Activated CD4-positive, alpha-beta memory T cell treated with anti-CD3 and anti-CD28 coated beads for 36 hours (primary cell): ENCODE results near the gene GOLGA6L2. TPM values are rescaled to one million over a fixed set of nuclear protein-coding genes. Genes with fewer than 3 reads are reported as not detected.
"Not testable (repeated sequence)": the region's sequence is repeated elsewhere in the genome, so short reads cannot be mapped to it uniquely, and the experiment has no call there.

Source experiments
- CTCF ChIA-PET: fragments of 350-600 bp; sonication (Branson Sonifier 250); formaldehyde crosslinking; loops from one replicate; lab custom pipeline; 2021; ENCODE audit warnings: antibody characterized with exemption, inconsistent platforms; lab: Charles Lee
- POLR2A ChIA-PET: fragments of 350-600 bp; sonication (Branson Sonifier 250); formaldehyde crosslinking; loops from one replicate; lab custom pipeline; 2021; ENCODE audit warnings: antibody characterized with exemption; lab: Charles Lee
- DNase-seq: peaks from one replicate; pipeline ENCODE4 v3.0.0-alpha.2; 2020
- H3K27ac Mint-ChIP-seq: one replicate; pipeline ENCODE4 v1.8.0; 2021; ENCODE audit warnings: mixed read lengths
- H3K27me3 Mint-ChIP-seq: one replicate; pipeline ENCODE4 v1.8.0; 2021; ENCODE audit warnings: mixed read lengths
- H3K36me3 Mint-ChIP-seq: one replicate; pipeline ENCODE4 v1.8.0; 2021; ENCODE audit warnings: mixed read lengths
- H3K4me1 Mint-ChIP-seq: one replicate; pipeline ENCODE4 v1.8.0; 2021; ENCODE audit warnings: low read depth, mixed read lengths
- H3K4me3 Mint-ChIP-seq: one replicate; pipeline ENCODE4 v1.8.0; 2021; ENCODE audit warnings: mild to moderate bottlenecking, mixed read lengths
- H3K9me3 Mint-ChIP-seq: one replicate; pipeline ENCODE4 v1.8.0; 2021; ENCODE audit warnings: mixed read lengths
- intact Hi-C: fragments of 100-400 bp; cut with micrococcal nuclease; formaldehyde crosslinking; loops from one replicate; pipeline ENCODE4 v1.15.1; 2023
- total RNA-seq, 2 experiments: library from RNA; stranded (reverse); gene quantifications; one replicate each; pipeline ENCODE4 v1.2.3, GENCODE V29; 2021

GOLGA6L2 gene
- total RNA-seq, 2 experiments from 2014 or later, result not detected

- intact Hi-C loops, result no loop called here
- H3K36me3 Mint-ChIP-seq, result no peaks in the 10 kb centered on the region
- DNase-seq, result no peak
- ChIA-PET POLR2A (no interaction called here), CTCF (no interaction called here)
- H3K4me1 Mint-ChIP-seq, result no peaks in the 10 kb centered on the region
- H3K27ac Mint-ChIP-seq, result no peak overlapping the region
- H3K27me3 Mint-ChIP-seq, result peaks cover 5% of the 10 kb centered on the region
- no peaks in the 10 kb centered on the region for H3K9me3 Mint-ChIP-seq
- H3K4me3 Mint-ChIP-seq, result no peak overlapping the region
Observed at GRCh38 chr15:23444269-23444668, 2.8 kb downstream of the GOLGA6L2 start.

- ChIA-PET POLR2A (no interaction called here), CTCF (no interaction called here)
- Mint-ChIP-seq H3K27me3 (peaks cover 6% of the 10 kb centered on the region), H3K27ac (no peak overlapping the region), H3K4me3 (no peak overlapping the region), H3K36me3 (no peaks in the 10 kb centered on the region), H3K4me1 (no peaks in the 10 kb centered on the region), H3K9me3 (no peaks in the 10 kb centered on the region)
- intact Hi-C loops, result no loop called here
- no peak for DNase-seq
Observed at GRCh38 chr15:23441204-23441603, 5.8 kb downstream of the GOLGA6L2 start.

- no peaks in the 10 kb centered on the region for H3K4me1 Mint-ChIP-seq
- CTCF ChIA-PET, result no interaction called here
- no peak overlapping the region for H3K4me3 Mint-ChIP-seq
- POLR2A ChIA-PET, result no interaction called here
- H3K27me3 Mint-ChIP-seq, result peaks cover 6% of the 10 kb centered on the region
- DNase-seq, result no peak
- H3K9me3 Mint-ChIP-seq, result no peaks in the 10 kb centered on the region
- H3K27ac Mint-ChIP-seq, result no peak overlapping the region
- no peaks in the 10 kb centered on the region for H3K36me3 Mint-ChIP-seq
- intact Hi-C loops, result no loop called here
Observed at GRCh38 chr15:23440596-23440995, 6.4 kb downstream of the GOLGA6L2 start.

- POLR2A ChIA-PET, result no interaction called here
- intact Hi-C loops, result no loop called here
- no peak overlapping the region for H3K27ac Mint-ChIP-seq
- H3K4me3 Mint-ChIP-seq, result no peak overlapping the region
- peaks cover 6% of the 10 kb centered on the region for H3K27me3 Mint-ChIP-seq
- no peak for DNase-seq
- no peaks in the 10 kb centered on the region for H3K9me3 Mint-ChIP-seq
- H3K4me1 Mint-ChIP-seq, result no peaks in the 10 kb centered on the region
- H3K36me3 Mint-ChIP-seq, result no peaks in the 10 kb centered on the region
- CTCF ChIA-PET, result no interaction called here
Observed at GRCh38 chr15:23439513-23439912, 7.5 kb downstream of the GOLGA6L2 start.

- intact Hi-C loops, result no loop called here
- Mint-ChIP-seq H3K9me3 (no peaks in the 10 kb centered on the region), H3K36me3 (no peaks in the 10 kb centered on the region), H3K27ac (peak overlapping the region; percentile 3), H3K4me3 (no peak overlapping the region), H3K4me1 (no peaks in the 10 kb centered on the region), H3K27me3 (peaks cover 6% of the 10 kb centered on the region)
- POLR2A ChIA-PET, result no interaction called here
- no peak for DNase-seq
- CTCF ChIA-PET, result no interaction called here
Observed at GRCh38 chr15:23438816-23439466, 8.1 kb downstream of the GOLGA6L2 start.

- Mint-ChIP-seq H3K9me3 (no peaks in the 10 kb centered on the region), H3K36me3 (no peaks in the 10 kb centered on the region), H3K27ac (no peak overlapping the region), H3K4me1 (no peaks in the 10 kb centered on the region), H3K4me3 (no peak overlapping the region), H3K27me3 (peaks cover 3% of the 10 kb centered on the region)
- intact Hi-C loops, result no loop called here
- ChIA-PET POLR2A (no interaction called here), CTCF (no interaction called here)
- no peak for DNase-seq
Observed at GRCh38 chr15:23437673-23438072, 9.4 kb downstream of the GOLGA6L2 start.

- H3K36me3 Mint-ChIP-seq, result no peaks in the 10 kb centered on the region
- H3K4me1 Mint-ChIP-seq, result no peaks in the 10 kb centered on the region
- DNase-seq, result no peak
- no peak overlapping the region for H3K4me3 Mint-ChIP-seq
- ChIA-PET POLR2A (no interaction called here), CTCF (interaction anchor here (0.5 kb wide), 1 partner anchor 70 kb away, joined by 3 read pairs; no protein-coding TSS in a partner anchor)
- intact Hi-C loops, result no loop called here
- H3K9me3 Mint-ChIP-seq, result no peaks in the 10 kb centered on the region
- peaks cover 1% of the 10 kb centered on the region for H3K27me3 Mint-ChIP-seq
- H3K27ac Mint-ChIP-seq, result no peak overlapping the region
Observed at GRCh38 chr15:23437146-23437545, 9.9 kb downstream of the GOLGA6L2 start.

- no peaks in the 10 kb centered on the region for H3K9me3 Mint-ChIP-seq
- POLR2A ChIA-PET, result no interaction called here
Observed at GRCh38 chr15:23436421-23436820, 10.6 kb downstream of the GOLGA6L2 start.

GRCh38 chr15:23434699-23435098 lies 12.3 kb downstream of the GOLGA6L2 start:
- H3K27ac Mint-ChIP-seq, H3K36me3 Mint-ChIP-seq, POLR2A ChIA-PET, H3K4me1 Mint-ChIP-seq, DNase-seq, H3K27me3 Mint-ChIP-seq, CTCF ChIA-PET, H3K9me3 Mint-ChIP-seq, H3K4me3 Mint-ChIP-seq, intact Hi-C loops: not testable (repeated sequence)

More at GRCh38 chr15:23436421-23436820, 10.6 kb downstream of the GOLGA6L2 start:
- H3K36me3 Mint-ChIP-seq, result no peaks in the 10 kb centered on the region
- CTCF ChIA-PET, result interaction anchor here (0.5 kb wide), 1 partner anchor 70 kb away, joined by 3 read pairs; no protein-coding TSS in a partner anchor
- H3K27me3 Mint-ChIP-seq, result peaks cover 1% of the 10 kb centered on the region
- H3K27ac Mint-ChIP-seq, result no peak overlapping the region
- H3K4me1 Mint-ChIP-seq, result no peaks in the 10 kb centered on the region
- DNase-seq, result no peak
- H3K4me3 Mint-ChIP-seq, result no peak overlapping the region
- intact Hi-C loops, result no loop called here

GRCh38 chr15:23425327-23425726 lies 21.7 kb downstream of the GOLGA6L2 start:
- H3K4me3 Mint-ChIP-seq, H3K27me3 Mint-ChIP-seq, H3K36me3 Mint-ChIP-seq, H3K27ac Mint-ChIP-seq, POLR2A ChIA-PET, CTCF ChIA-PET, intact Hi-C loops, H3K9me3 Mint-ChIP-seq, H3K4me1 Mint-ChIP-seq, DNase-seq: not testable (repeated sequence)

GRCh38 chr15:23424111-23424904 lies 22.7 kb downstream of the GOLGA6L2 start:
- Mint-ChIP-seq H3K27me3 (no peaks in the 10 kb centered on the region), H3K27ac (no peak overlapping the region), H3K4me1 (no peaks in the 10 kb centered on the region), H3K36me3 (no peaks in the 10 kb centered on the region), H3K4me3 (no peak overlapping the region), H3K9me3 (no peaks in the 10 kb centered on the region)
- intact Hi-C loops, result no loop called here
- ChIA-PET POLR2A (no interaction called here), CTCF (no interaction called here)
- DNase-seq, result no peak

- H3K4me1 Mint-ChIP-seq, result no peaks in the 10 kb centered on the region
- H3K36me3 Mint-ChIP-seq, result no peaks in the 10 kb centered on the region
- ChIA-PET POLR2A (no interaction called here), CTCF (no interaction called here)
- intact Hi-C loops, result no loop called here
- H3K27ac Mint-ChIP-seq, result no peak overlapping the region
- H3K9me3 Mint-ChIP-seq, result no peaks in the 10 kb centered on the region
- H3K27me3 Mint-ChIP-seq, result no peaks in the 10 kb centered on the region
- DNase-seq, result no peak
- H3K4me3 Mint-ChIP-seq, result no peak overlapping the region
Observed at GRCh38 chr15:23422946-23423708, 23.9 kb downstream of the GOLGA6L2 start.
